IMR-90 (cell line): ENCODE results near the gene TNNI3K. TPM values are rescaled to one million over a fixed set of nuclear protein-coding genes. Genes with fewer than 3 reads are reported as not detected.

Source experiments
- ATAC-seq: fragments of 200-7000 bp; cut with Tn5 transposase; 2 replicates; pipeline ENCODE4 v1.9.1; 2020; ENCODE audit warnings: low read depth, mild to moderate bottlenecking, moderate library complexity
- BruUV-seq: library from RNA; stranded (reverse); fragments of 400-500 nt; replicated peaks from 2 replicates; lab custom pipeline; 2021; lab: Mats Ljungman, UMichigan
- CTCF ChIA-PET: fragments of 300-600 bp; formaldehyde crosslinking; extraction: SDS; loops from one replicate; lab custom pipeline; 2021; ENCODE audit warnings: antibody characterized with exemption; lab: Yijun Ruan, JAX
- POLR2A ChIA-PET: fragments of 300-600 bp; sonication (Branson Sonifier 250); formaldehyde crosslinking; loops from one replicate; lab custom pipeline; 2022; ENCODE audit warnings: antibody characterized with exemption; ENCODE audit not compliant: unreplicated experiment; lab: Charles Lee
- DNase-seq: peaks from one replicate; pipeline ENCODE4 v3.0.0; 2013
- H2AFZ ChIP-seq: replicated peaks from 2 replicates; pipeline ENCODE3; 2013; ENCODE audit warnings: low read length, mild to moderate bottlenecking; ENCODE audit not compliant: poor library complexity
- H2AK5ac ChIP-seq: 2 replicates; pipeline ENCODE4 v1.6.1; 2013; ENCODE audit warnings: low read depth, low read length, inconsistent platforms
- H2AK9ac ChIP-seq: replicated peaks from 2 replicates; pipeline ENCODE3; 2013; ENCODE audit warnings: mild to moderate bottlenecking, low read depth, low read length, moderate library complexity; ENCODE audit not compliant: poor library complexity
- H2BK120ac ChIP-seq: 2 replicates; pipeline ENCODE4 v1.6.1; 2013; ENCODE audit warnings: low read depth, low read length, inconsistent platforms
- H2BK15ac ChIP-seq: 3 replicates; pipeline ENCODE4 v1.6.1; 2013; ENCODE audit warnings: low read depth, low read length, inconsistent platforms
- H2BK20ac ChIP-seq: 2 replicates; pipeline ENCODE4 v1.6.1; 2013; ENCODE audit warnings: low read depth, mild to moderate bottlenecking, inconsistent platforms, low read length, moderate library complexity
- H2BK5ac ChIP-seq: 2 replicates; pipeline ENCODE4 v1.6.1; 2013; ENCODE audit warnings: mild to moderate bottlenecking, low read depth, low read length, inconsistent platforms; ENCODE audit not compliant: poor library complexity, severe bottlenecking
- H3K14ac ChIP-seq: replicated peaks from 2 replicates; pipeline ENCODE4 v1.6.1; 2013; ENCODE audit warnings: low read depth, low read length, inconsistent platforms
- H3K18ac ChIP-seq: 2 replicates; pipeline ENCODE4 v1.6.1; 2013; ENCODE audit warnings: low read depth, low read length, control low read depth
- H3K23ac ChIP-seq: 2 replicates; pipeline ENCODE4 v1.6.1; 2013; ENCODE audit warnings: low read depth, low read length, inconsistent platforms
- H3K27ac ChIP-seq: 2 replicates; pipeline ENCODE4 v1.5.1; 2013; ENCODE audit warnings: mild to moderate bottlenecking, control low read depth, low read length; ENCODE audit not compliant: insufficient read depth
- H3K27me3 ChIP-seq: 2 replicates; pipeline ENCODE4 v1.6.1; 2013; ENCODE audit warnings: low read length; ENCODE audit not compliant: control insufficient read depth, insufficient read depth
- H3K36me3 ChIP-seq: 2 replicates; pipeline ENCODE4 v1.6.1; 2013; ENCODE audit warnings: low read length, mixed read lengths; ENCODE audit not compliant: control insufficient read depth, insufficient read depth
- H3K4ac ChIP-seq: 2 replicates; pipeline ENCODE4 v1.6.1; 2013; ENCODE audit warnings: low read depth, low read length, inconsistent platforms
- H3K4me1 ChIP-seq: 2 replicates; pipeline ENCODE4 v1.6.1; 2013; ENCODE audit warnings: low read length, mixed read lengths; ENCODE audit not compliant: control insufficient read depth, insufficient read depth
- H3K4me2 ChIP-seq: 2 replicates; pipeline ENCODE4 v1.6.1; 2013; ENCODE audit warnings: low read depth, mild to moderate bottlenecking, control low read depth, low read length, moderate library complexity
- H3K4me3 ChIP-seq: 2 replicates; pipeline ENCODE4 v1.5.1; 2013; ENCODE audit warnings: low read depth, mild to moderate bottlenecking, control low read depth, low read length, moderate library complexity; ENCODE audit not compliant: insufficient read depth
- H3K56ac ChIP-seq: 2 replicates; pipeline ENCODE4 v1.6.1; 2013; ENCODE audit warnings: low read length, inconsistent platforms; ENCODE audit not compliant: insufficient read depth; ENCODE audit errors: extremely low read depth
- H3K79me1 ChIP-seq, 2 experiments: 2 replicates each; pipeline ENCODE4 v1.6.1; 2013; ENCODE audit warnings: low read length in 2 of 2, inconsistent platforms in 1 of 2, low read depth in 1 of 2
- H3K9ac ChIP-seq: 2 replicates; pipeline ENCODE4 v1.6.1; 2013; ENCODE audit warnings: low read depth, low read length, control low read depth
- H3K9me1 ChIP-seq: 2 replicates; pipeline ENCODE4 v1.6.1; 2013; ENCODE audit warnings: low read length, inconsistent platforms; ENCODE audit not compliant: insufficient read depth
- H3K9me3 ChIP-seq: 2 replicates; pipeline ENCODE4 v1.6.1; 2013; ENCODE audit warnings: low read length; ENCODE audit not compliant: control insufficient read depth, insufficient read depth
- H4K20me1 ChIP-seq: 2 replicates; pipeline ENCODE4 v1.6.1; 2013; ENCODE audit warnings: low read length, inconsistent platforms; ENCODE audit not compliant: insufficient read depth
- H4K5ac ChIP-seq: 2 replicates; pipeline ENCODE4 v1.6.1; 2013; ENCODE audit warnings: mild to moderate bottlenecking, low read depth, low read length, control low read depth
- H4K8ac ChIP-seq, 2 experiments: 2 replicates each; pipeline ENCODE4 v1.6.1; 2013; ENCODE audit warnings: low read depth in 2 of 2, low read length in 2 of 2, control low read depth in 1 of 2, inconsistent platforms in 1 of 2
- H4K91ac ChIP-seq: 2 replicates; pipeline ENCODE4 v1.6.1; 2013; ENCODE audit warnings: low read depth, low read length, inconsistent platforms; ENCODE audit not compliant: insufficient read depth
- BHLHE40 ChIP-seq: fragments of 150-350 bp; IDR thresholded peaks from 2 replicates; pipeline ENCODE4 v1.6.1; 2016; ENCODE audit warnings: mild to moderate bottlenecking, low read depth, low read length
- FOS ChIP-seq: fragments of 150-350 bp; IDR thresholded peaks from 2 replicates; pipeline ENCODE4 v1.6.1; 2016; ENCODE audit warnings: low read depth, low read length
- MAZ ChIP-seq: IDR thresholded peaks from 2 replicates; pipeline ENCODE4 v1.6.1; 2012; ENCODE audit warnings: low read depth, mild to moderate bottlenecking, low read length, improper control_type of control experiment, moderate library complexity, borderline replicate concordance
- MXI1 ChIP-seq: IDR thresholded peaks from 2 replicates; pipeline ENCODE4 v1.6.1; 2012; ENCODE audit warnings: low read depth, mild to moderate bottlenecking, low read length, moderate library complexity, borderline replicate concordance
- NFE2L2 ChIP-seq: fragments of 150-350 bp; IDR thresholded peaks from 2 replicates; pipeline ENCODE4 v1.6.1; 2016; ENCODE audit warnings: low read depth, mild to moderate bottlenecking, low read length
- POLR2A ChIP-seq: IDR thresholded peaks from 2 replicates; pipeline ENCODE4 v1.6.1; 2012; ENCODE audit warnings: mild to moderate bottlenecking, low read depth, low read length
- RAD21 ChIP-seq: IDR thresholded peaks from 2 replicates; pipeline ENCODE4 v1.6.1; 2012; ENCODE audit warnings: low read length, improper control_type of control experiment
- RCOR1 ChIP-seq: IDR thresholded peaks from 2 replicates; pipeline ENCODE4 v1.6.1; 2012; ENCODE audit warnings: mild to moderate bottlenecking, low read length, improper control_type of control experiment; ENCODE audit not compliant: insufficient replicate concordance
- WGBS, 2 experiments: methylation state at CpG; one replicate each; pipeline versions ENCODE4 v1.1.5 to v1.1.7; 2013; ENCODE audit warnings: missing lambda C conversion rate in 2 of 2; ENCODE audit not compliant: insufficient read length in 1 of 2; ENCODE audit errors: extremely low coverage in 2 of 2; 5-methylcytosine and 5-hydroxymethylcytosine counted together
- dilution Hi-C: fragments of 300-500 bp; cut with HindIII; formaldehyde crosslinking; loops from one replicate; pipeline ENCODE4 v1.14.3; 2018; ENCODE audit warnings: low sequenced_read_pairs; ENCODE audit not compliant: unreplicated experiment
- in situ Hi-C: fragments of 300-500 bp; cut with MboI; formaldehyde crosslinking; loops from 3 replicates; pipeline ENCODE4 v1.14.3; 2019; ENCODE audit warnings: low sequenced_read_pairs, inconsistent platforms, mixed read lengths
- intact Hi-C: fragments of 100-400 bp; cut with micrococcal nuclease; formaldehyde crosslinking; loops from 2 replicates; pipeline ENCODE4 v1.10.0; 2022
- polyA plus RNA-seq, 3 experiments: library from polyadenylated mRNA; depleted of rRNA; stranded (reverse); fragments of >200 nt; gene quantifications; 2 replicates each; pipeline ENCODE4 v1.2.3, GENCODE V29; 2012; ENCODE audit warnings: low replicate concordance in 1 of 3
- total RNA-seq: library from RNA; depleted of rRNA; stranded (reverse); fragments of >200 nt; gene quantifications from 2 replicates; pipeline ENCODE4 v1.2.3, GENCODE V29; 2012

The TNNI3K gene
- total and polyA plus RNA-seq, 2 of the 4 experiments (the other 2 are of a cell fraction): 0.90 to 1.3 TPM

- Histone ChIP-seq H3K27ac (no peak overlapping the region), H2AK5ac (no peak overlapping the region), H3K4me2 (no peak overlapping the region), H2BK120ac (no peak overlapping the region), H2BK5ac (no peak overlapping the region), H3K23ac (no peak overlapping the region), H4K20me1 (no peaks in the 10 kb centered on the region), H3K9me1 (no peaks in the 10 kb centered on the region), H2BK20ac (no peak overlapping the region), H4K5ac (no peak overlapping the region), H2AFZ (no peak overlapping the region), H4K8ac (no peak overlapping the region), H3K4me1 (peaks cover 9% of the 10 kb centered on the region), H3K9me3 (no peaks in the 10 kb centered on the region), H3K4me3 (no peak overlapping the region), H3K79me1 (no peaks in the 10 kb centered on the region), H3K18ac (no peak overlapping the region; the same call in 1 of the 2 replicates), H3K56ac (no peak overlapping the region), H3K14ac (no peak overlapping the region), H2AK9ac (no peak overlapping the region), H4K91ac (no peak overlapping the region), H3K4ac (no peak overlapping the region), H3K9ac (no peak overlapping the region), H3K36me3 (no peaks in the 10 kb centered on the region), H2BK15ac (no peak overlapping the region), H3K27me3 (no peaks in the 10 kb centered on the region)
- ATAC-seq (no peak), DNase-seq (no peak)
- no TSS peak for BruUV-seq
- TF ChIP-seq FOS (no peak), RCOR1 (no peak), POLR2A (no peak), MAZ (no peak), RAD21 (no peak), NFE2L2 (no peak), BHLHE40 (no peak), MXI1 (no peak)
- in situ Hi-C loops (no loop called here), intact Hi-C loops (no loop called here), dilution Hi-C loops (no loop called here)
- WGBS, 2 experiments: no CpG with 5 or more reads among the region's 2 CpGs
- ChIA-PET POLR2A (no interaction called here), CTCF (no interaction called here)
These were observed 157.7 kb downstream of the TNNI3K start for GRCh38 chr1:74392840-74393239.
